C4-2B (cell line): ENCODE results near the gene ACAP3.

Source experiments
- H3K27ac ChIP-seq: fragments of 450-650 bp; 2 replicates; pipeline ENCODE4 v1.5.1; 2017
- CTCF ChIP-seq: fragments of 450-650 bp; conservative IDR thresholded peaks from 2 replicates; pipeline ENCODE4 v1.5.1; 2017; ENCODE audit warnings: mild to moderate bottlenecking
- ZFX ChIP-seq: fragments of 450-650 bp; IDR thresholded peaks from 2 replicates; pipeline ENCODE4 v1.6.1; 2017

ACAP3 gene

GRCh38 chr1:1268284-1268682, 39.4 kb downstream of the ACAP3 start:
- no peak overlapping the region for H3K27ac ChIP-seq
- TF ChIP-seq CTCF (no peak), ZFX (no peak)

- TF ChIP-seq CTCF (no peak), ZFX (no peak)
- H3K27ac ChIP-seq, result no peak overlapping the region
These were observed 40.0 kb downstream of the ACAP3 start for GRCh38 chr1:1267488-1268283.

GRCh38 chr1:1264868-1265272, 42.9 kb downstream of the ACAP3 start:
- no peak overlapping the region for H3K27ac ChIP-seq
- TF ChIP-seq ZFX, result no peak
- no peak for TF ChIP-seq CTCF

- H3K27ac ChIP-seq, result no peak overlapping the region
- no peak for TF ChIP-seq ZFX
- TF ChIP-seq CTCF, result no peak
These were observed 43.7 kb downstream of the ACAP3 start for GRCh38 chr1:1264026-1264425.

- H3K27ac ChIP-seq, result no peak overlapping the region
- no peak for TF ChIP-seq CTCF
- TF ChIP-seq ZFX, result no peak
These were observed 45.0 kb downstream of the ACAP3 start for GRCh38 chr1:1262758-1263157.

- TF ChIP-seq CTCF (no peak), ZFX (no peak)
- H3K27ac ChIP-seq, result no peak overlapping the region
These were observed 45.7 kb downstream of the ACAP3 start for GRCh38 chr1:1262071-1262470.

- no peak overlapping the region for H3K27ac ChIP-seq
- TF ChIP-seq ZFX (no peak), CTCF (no peak)
These were observed 46.7 kb downstream of the ACAP3 start for GRCh38 chr1:1260843-1261560.
